GM04503 (cell line): ENCODE measurements around the gene MYADML2.
A peak's percentile ranks its signal among the peaks of the same experiment; 100 is the strongest.

Experiments
- DNase-seq: peaks from one replicate; pipeline ENCODE4 v3.0.0-alpha.2; 2012; ENCODE audit warnings: low read depth

The MYADML2 gene

GRCh38 chr17:81939218-81939617 lies 7.8 kb downstream of the MYADML2 start:
- DNase-seq = no peak

DNA sequence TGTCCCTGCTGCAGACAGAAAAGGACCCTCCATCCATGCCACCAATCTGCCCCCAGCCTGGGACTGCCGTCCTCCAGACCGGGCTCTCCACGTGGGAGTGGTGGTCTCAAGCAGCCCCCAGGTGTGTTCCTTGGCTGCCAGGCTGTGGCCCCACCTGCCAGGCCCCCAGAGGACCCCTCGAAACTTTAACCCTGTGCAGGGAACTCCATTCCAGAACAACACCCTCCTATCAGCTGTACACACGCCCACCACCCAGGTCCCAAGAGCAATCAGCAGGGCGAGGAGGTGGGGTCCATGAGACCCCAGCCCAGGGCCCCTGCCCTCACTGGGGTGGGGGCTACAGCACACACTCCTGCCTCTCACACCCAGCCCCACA lies 11.3 kb downstream of the MYADML2 start:
- DNase-seq = no peak

DNA sequence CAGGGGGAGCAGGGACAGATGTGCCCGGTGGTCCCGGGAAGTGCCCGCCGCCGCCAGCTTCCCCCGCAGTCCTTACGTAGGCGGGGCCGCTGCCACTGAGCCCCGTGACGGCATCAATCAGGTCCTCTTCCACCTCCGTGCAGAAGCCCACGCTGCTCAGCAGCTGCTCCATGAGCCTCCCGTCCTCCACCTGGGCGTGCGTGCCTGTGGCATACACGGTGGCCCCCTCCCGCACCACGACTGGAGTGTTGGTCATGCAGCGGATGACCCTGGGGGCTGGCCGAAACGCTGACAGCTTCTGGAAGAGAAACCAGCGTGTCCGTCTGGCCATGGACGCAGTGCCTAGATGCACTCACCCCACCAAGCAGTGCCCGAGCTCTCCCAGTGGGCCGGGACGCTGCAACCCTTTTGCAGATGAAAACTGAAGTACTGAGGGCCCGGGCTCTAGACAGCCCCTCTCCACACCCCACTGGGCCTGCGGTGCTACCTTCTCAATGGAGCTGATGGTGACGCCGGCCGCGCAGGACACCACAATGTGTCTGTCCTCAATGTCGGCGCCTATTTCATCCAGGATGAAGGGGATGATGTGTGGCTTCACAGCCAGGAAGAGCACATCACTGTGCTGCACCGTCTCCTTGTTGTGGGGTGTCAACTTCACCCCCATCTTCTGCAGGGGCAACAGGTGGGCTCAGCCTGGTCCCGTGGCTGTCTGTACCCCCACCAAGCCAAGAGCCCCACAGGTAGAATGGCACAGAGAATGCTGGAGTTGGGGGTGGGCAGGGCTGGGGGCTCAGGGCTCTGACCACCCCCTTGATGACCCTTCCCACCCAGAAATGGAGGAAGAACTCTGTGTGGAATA lies 12.0 kb downstream of the MYADML2 start:
- no peak for DNase-seq

- no peak for DNase-seq
Measured at GRCh38 chr17:81934098-81934757, 12.8 kb downstream of the MYADML2 start.

- no peak for DNase-seq
Measured at GRCh38 chr17:81933178-81933699, 13.8 kb downstream of the MYADML2 start.

- no peak for DNase-seq
Measured at GRCh38 chr17:81932333-81932983, 14.6 kb downstream of the MYADML2 start.

DNA sequence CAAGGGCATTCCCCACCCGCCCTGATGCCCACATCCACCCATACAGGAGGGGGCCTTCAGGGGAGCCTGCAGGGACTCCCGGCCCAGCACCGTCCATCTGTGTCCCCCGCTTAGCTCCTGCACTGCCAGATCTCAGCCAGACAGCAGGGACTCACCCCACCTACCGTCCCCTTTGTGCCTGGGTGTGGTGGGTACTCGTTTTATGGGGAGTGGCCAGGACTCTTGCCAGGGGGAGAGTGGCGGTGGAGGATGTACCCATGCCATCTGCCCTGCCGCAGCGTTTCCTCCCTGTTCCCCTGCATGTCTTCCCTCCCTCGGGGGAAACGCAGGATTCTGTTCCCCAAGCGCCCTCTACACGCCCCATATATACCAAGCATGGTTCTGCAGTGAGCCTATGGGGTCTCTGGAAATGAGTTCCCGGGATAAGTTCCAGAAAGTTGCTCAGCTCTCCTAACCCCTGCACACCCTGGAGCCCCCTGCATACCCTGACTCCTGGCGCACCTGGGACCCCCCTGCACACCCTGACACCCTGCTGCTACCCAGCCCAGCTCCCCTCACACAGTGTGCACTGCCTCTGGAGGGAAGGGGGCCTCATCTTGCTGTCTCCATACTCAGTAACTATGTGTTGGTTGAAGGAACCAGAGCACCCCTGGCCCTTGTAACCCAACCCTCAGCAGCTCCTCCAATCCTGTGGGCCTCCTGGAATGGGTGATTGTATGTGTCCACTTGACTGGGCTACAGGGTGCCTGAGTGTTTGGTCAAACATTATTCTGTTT lies 15.3 kb downstream of the MYADML2 start:
- no peak for DNase-seq

GRCh38 chr17:81931189-81931556 lies 15.9 kb downstream of the MYADML2 start:
- no peak for DNase-seq

DNA sequence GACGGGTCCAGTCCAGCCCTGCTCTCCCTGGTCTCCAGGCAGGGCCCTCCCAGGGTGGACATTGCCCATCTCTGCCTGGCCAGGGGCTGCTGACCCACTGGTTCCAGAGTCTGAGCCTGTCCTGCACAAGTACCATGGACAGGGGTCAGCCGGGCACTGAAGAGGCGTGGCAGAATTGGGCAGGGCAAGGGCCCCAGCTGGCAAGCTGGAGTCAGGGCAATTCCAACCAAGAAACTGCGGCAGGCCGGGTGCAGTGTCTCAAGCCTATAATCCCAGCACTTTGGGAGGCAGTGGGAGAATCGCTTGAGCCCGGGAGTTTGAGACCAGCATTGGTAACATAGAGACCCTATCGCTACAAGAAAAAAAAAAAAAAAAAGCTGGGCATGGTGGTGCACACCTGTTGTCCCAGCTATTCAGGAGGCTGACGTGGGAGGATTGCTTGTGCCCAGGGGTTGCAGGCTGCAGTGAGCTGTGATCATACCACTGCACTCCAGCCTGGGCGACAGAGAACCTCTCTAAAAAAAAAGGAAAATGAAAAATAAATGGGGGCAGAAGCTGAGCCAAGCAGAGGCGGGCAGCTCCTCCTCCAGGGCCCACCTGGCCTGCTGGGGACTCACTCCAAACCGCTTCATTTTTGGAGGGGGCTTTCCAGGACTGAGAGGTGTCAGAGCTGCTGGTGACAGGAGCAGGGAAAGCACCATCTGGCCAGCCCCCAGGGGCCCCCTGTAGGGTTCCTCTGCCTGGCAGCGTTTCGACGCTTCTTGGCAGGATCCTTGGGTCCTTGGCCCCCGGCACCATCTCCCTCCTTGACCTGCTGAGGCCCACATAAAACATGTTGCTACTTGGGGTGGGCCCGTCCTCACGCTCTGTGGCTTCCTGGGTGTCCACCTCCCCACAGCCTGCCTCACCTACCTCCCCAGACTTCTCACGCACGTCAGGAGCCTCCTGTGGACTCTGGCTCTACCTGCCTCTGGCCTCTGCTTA lies 16.6 kb downstream of the MYADML2 start:
- DNase-seq = no peak

DNA sequence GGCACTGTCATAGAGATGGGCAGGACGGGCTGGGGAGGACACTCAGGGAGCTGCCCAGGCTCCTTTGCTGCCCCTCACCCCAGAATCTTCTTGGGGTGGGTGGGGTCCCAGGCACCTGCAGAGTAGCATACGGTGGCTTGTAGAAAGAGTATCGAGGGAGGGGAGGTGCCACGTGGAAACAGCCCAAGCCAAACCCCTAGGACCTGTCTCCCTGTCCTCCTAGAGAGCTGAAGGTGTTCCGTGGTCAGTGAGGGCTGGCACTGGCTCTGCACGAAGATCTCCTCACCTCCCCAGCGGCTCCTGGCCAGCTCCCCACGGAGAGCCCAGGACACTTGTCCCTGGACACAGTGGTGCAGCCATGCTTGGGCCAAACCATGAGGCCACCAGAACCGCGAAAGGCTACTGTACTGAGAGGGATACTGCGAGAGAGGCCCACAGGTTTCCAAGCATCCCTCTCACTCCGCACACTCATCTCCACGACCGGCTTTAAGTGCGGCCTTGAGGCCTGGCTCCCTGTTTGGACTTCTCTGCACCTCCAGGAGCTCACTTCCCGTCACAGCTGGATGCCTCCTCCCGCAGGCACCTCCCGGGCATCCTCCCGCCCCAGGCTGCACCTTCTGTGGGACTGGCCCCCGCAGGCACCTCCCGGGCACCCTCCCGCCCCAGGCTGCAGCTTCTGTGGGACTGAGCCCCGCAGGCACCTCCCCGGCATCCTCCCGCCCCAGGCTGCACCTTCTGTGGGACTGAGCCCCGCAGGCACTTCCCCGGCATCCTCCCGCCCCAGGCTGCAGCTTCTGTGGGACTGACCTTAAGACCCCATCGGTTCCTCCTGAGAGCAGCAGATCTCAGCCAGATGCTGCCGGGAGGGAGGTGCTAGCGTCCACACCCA lies 17.5 kb downstream of the MYADML2 start:
- DNase-seq = no peak

DNA sequence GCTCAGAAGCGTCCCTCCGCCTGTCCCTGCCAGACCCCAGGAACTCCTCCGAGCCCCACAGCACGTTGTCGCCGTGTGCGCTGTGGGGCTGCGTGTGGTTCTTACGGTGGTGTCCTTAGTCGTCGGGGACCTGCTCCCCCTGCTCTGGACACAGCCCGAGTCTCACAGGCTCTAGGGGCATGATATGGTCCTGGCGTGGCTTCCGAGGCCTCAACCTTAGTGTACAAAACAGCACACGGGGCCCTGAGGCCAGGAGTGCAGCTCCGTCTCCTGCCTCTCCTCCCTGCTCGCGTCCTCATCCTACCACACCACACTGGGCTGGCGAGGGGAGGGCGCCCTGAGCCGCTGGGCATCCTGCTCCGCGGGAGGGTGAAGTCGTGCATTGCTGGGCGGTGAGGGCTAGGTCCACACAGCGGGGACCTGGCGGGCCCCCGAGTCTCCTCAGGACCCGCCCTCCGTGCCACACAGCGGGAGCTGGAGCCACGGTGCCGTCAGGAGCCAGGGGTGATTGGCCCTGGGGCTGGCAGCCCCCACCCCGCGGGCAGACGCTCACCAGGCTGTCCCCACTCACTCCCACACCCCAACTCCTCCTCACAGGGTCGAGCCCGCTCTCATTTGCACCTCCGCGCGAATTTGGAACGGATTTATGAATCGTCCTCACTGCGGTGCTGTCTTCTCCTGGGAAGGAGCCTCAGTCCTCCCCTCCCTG lies 18.3 kb downstream of the MYADML2 start:
- no peak for DNase-seq

DNA sequence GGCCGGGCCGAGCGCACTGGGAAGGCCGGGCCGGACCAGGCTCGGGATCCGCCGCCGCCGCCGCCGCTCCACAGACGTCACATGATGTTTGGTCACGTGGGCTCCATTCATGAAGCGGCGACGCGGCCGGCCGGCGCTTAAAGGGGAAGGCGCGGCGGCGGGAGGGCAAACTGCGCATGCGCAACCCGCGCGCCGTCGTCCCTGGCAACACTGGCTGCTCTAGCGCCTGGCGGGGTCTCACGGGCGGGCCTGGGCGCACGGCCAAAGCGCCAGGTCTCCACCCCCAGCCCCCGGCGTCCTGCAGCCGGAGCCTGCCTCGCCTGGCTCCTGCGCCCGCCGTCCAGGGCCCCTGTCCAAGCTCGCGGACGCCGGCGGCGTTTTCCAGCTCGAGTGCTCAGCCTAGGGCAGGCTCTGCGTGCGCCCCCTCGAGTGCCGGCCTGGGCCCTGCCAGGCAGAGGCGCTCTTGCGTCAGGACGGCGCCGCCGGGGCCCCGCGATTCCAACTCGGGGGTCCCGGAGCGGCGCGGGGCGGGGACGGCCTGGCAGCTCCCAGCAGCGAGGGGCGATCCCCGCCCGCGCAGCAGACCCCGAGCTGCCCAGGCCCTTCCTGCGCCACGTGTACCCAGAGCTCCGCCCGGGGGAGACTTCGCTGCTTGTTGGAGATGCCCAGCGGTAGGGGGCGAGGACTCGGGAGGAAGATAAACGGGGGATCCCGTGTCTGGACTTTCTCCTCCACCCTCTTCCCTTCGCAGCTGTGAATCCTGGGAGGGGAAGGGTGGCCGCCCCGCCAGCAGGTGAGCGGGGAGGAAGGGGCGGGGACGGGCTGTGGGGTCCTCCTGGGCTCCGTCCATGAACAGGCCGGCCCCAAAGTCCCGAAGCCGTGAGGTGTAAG lies 19.1 kb downstream of the MYADML2 start, which contains the start of gene MAFG:
Gene MAFG, minus strand, starts transcription at position 83 of the 891 bp plus-strand sequence. CDS start 4,550 bp downstream, outside the sequence.
- no peak for DNase-seq

DNA sequence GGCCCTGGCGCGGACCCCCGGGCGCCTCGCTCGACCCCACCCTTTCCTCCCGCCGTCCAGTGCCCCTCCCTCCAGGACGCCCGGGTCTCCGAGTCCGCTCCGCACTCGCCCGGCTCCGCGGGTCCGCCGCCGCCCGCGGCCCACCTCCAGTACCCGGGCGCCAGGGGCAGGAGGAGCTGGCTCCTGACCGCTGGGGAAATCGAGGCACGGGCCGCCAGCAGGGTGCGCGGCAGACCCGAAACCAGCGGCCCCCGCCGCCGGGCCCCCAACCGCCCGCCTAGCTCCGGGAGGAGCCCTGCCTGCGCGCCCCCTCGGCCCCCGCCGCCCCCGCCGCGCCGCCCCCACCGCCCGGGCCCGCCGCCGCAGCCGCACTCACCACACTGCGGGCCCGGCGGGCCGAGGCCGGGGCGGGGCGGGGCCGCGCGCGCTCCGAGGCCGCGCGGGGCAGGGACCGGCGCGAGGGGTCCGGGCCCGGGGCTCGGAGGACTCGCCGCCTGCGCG lies 19.8 kb downstream of the MYADML2 start:
- no peak for DNase-seq

- DNase-seq = peak; percentile 51
Measured at GRCh38 chr17:81926451-81927151, 20.4 kb downstream of the MYADML2 start.

- no peak for DNase-seq
Measured at GRCh38 chr17:81925860-81926450, 21.1 kb downstream of the MYADML2 start.
